ENCODE results near the gene PIGV. TPM values are rescaled to one million over a fixed set of nuclear protein-coding genes. Genes with fewer than 3 reads are reported as not detected.

Gene PIGV
- 9.1 and 10.8 TPM in 2 replicates for total RNA-seq (2014; rRNA removed; shearing (Covaris generic))

DNA sequence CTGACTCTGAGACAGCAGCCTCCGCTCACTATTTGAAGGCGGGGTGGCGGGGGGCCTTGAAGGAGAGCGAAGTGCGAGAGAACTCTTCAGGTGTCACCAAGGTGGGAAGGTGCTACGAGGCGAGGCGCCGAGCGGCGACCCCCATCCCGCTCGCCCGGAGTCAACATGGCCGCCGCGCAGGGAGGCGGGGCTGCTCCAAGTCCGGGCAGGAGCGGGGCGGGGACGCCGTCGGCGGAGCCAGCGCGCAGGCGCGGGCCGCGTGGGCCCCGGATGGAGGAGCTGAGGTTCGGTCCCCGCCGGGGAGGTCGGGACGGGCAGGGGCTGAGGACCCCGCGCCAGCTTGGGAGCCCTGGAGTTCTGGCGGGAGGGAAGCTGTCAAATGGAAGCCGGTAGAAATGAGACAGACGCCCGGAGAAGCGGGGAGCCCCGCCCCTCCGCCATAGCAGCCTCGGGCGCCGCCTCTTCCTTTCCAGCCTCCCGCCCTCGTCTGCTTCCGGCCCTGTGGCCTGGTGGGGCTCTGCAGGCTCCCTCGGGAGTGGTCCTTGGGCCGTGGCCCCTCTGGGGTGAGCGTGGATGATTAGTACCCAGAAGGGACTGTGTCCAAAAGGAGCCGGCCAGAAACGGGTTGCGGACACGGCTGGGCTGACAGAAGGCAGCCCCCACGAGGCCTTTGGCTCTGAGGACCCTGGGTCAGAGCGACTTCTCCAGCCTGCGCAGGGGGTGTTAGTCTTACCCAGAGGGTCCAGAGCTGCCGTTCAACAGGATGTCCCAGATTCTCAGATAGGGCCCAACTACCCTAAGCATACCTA, at the start of gene PIGV:
Gene PIGV (plus strand): TSS at position 245 of the 809 bp plus-strand sequence. CDS start 2,866 bp downstream, outside the sequence.

DNA sequence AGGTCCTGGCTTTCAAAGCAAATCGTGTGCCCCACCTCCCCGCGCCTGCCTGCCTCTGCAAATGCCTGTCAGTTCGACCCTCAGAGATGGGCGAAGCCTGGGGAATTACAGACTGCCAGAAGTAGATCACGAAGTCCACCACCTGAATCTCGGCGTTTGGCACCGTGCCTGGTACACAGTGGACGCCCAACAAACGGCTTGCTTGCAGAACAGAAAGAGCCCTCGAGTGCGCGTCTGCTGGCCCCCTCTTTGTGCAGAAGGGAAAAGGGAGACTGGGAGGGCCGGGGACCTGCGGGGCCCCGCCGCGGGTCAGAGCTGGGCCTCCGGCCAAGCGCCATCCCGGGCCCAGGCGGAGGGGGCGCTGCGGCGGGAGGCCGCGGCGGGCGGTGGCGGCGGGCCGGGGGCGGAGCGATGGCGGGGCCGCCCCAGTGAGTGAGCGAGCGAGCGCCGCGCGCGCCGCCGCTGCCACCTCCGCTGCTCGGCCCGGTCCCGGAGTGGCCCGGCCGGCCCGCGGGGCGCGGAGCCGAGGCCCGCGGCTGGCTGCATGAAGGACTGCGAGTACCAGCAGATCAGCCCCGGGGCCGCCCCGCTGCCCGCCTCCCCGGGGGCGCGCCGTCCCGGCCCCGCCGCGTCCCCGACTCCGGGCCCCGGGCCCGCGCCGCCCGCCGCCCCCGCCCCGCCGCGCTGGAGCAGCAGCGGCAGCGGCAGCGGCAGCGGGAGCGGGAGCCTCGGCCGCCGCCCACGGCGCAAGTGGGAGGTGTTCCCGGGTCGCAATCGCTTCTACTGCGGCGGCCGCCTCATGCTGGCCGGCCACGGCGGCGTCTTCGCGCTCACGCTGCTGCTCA, 38.7 kb downstream of the PIGV start, which contains the start of gene ZDHHC18:
Gene ZDHHC18 (plus strand): TSS at position 428 of the 845 bp plus-strand sequence. CDS start 117 bp downstream, at position 545.

Small RNA genes within 50 kb of the gene (small RNA-seq; reads per million reads assigned to genes)
- not detected for gene RN7SL165P

Other genes starting within 250 kb of the PIGV start
- gene ARID1A, start 91.9 kb upstream of the PIGV start, total RNA-seq (2014; rRNA removed; shearing (Covaris generic)): 45.4 and 45.9 TPM in 2 replicates
- gene ZDHHC18, start 38.7 kb downstream of the PIGV start, total RNA-seq (2014; rRNA removed; shearing (Covaris generic)): 7.6 and 10.0 TPM in 2 replicates
- 2.5 and 4.2 TPM in 2 replicates for gene SFN, start 75.2 kb downstream of the PIGV start, total RNA-seq (2014; rRNA removed; shearing (Covaris generic))
- gene GPN2, start 102.3 kb downstream of the PIGV start, total RNA-seq (2014; rRNA removed; shearing (Covaris generic)): 24.9 and 26.2 TPM in 2 replicates
- gene GPATCH3, start 112.5 kb downstream of the PIGV start, total RNA-seq (2014; rRNA removed; shearing (Covaris generic)): 17.0 and 18.0 TPM in 2 replicates
- not detected in 2 replicates for gene NR0B2, start 126.0 kb downstream of the PIGV start, total RNA-seq (2014; rRNA removed; shearing (Covaris generic))
- gene NUDC, start 133.8 kb downstream of the PIGV start, total RNA-seq (2014; rRNA removed; shearing (Covaris generic)): 139 and 147 TPM in 2 replicates
- not detected in 2 replicates for gene KDF1, start 172.5 kb downstream of the PIGV start, total RNA-seq (2014; rRNA removed; shearing (Covaris generic))
- 49.2 and 52.2 TPM in 2 replicates for gene TRNP1, start 205.7 kb downstream of the PIGV start, total RNA-seq (2014; rRNA removed; shearing (Covaris generic))
- 31.2 and 41.0 TPM in 2 replicates for gene TENT5B, start 224.9 kb downstream of the PIGV start, total RNA-seq (2014; rRNA removed; shearing (Covaris generic))

Measured in A375 (cell line).